GM12801 (cell line): ENCODE measurements around the gene SAXO1.

Experiments used
- CTCF ChIP-seq: IDR thresholded peaks from one replicate; pipeline ENCODE4 v1.5.1; 2011; ENCODE audit warnings: control low read depth; ENCODE audit not compliant: insufficient read length; ENCODE audit errors: extremely low read depth

Gene SAXO1

GRCh38 chr9:18877984-18878383 lies 155.0 kb downstream of the SAXO1 start:
- no peak for TF ChIP-seq CTCF
